Breast epithelium (tissue), 3 donors: ENCODE data around the gene PPP1R27.

Experiments used
- POLR2A ChIP-seq: fragments of 450-650 bp; IDR thresholded peaks from one replicate; pipeline ENCODE4 v1.6.1; 2016; ENCODE audit warnings: antibody characterized with exemption, mild to moderate bottlenecking, moderate library complexity
- TF ChIP-seq, protein P1 (sequence below), 3 donors: fragments of 450-650 bp; IDR thresholded peaks; one replicate each; pipeline ENCODE4 v1.5.1; 2016 to 2017; ENCODE audit warnings: antibody characterized with exemption in 3 of 3, mild to moderate bottlenecking in 3 of 3, moderate library complexity in 3 of 3

- TF ChIP-seq, protein P1, sequence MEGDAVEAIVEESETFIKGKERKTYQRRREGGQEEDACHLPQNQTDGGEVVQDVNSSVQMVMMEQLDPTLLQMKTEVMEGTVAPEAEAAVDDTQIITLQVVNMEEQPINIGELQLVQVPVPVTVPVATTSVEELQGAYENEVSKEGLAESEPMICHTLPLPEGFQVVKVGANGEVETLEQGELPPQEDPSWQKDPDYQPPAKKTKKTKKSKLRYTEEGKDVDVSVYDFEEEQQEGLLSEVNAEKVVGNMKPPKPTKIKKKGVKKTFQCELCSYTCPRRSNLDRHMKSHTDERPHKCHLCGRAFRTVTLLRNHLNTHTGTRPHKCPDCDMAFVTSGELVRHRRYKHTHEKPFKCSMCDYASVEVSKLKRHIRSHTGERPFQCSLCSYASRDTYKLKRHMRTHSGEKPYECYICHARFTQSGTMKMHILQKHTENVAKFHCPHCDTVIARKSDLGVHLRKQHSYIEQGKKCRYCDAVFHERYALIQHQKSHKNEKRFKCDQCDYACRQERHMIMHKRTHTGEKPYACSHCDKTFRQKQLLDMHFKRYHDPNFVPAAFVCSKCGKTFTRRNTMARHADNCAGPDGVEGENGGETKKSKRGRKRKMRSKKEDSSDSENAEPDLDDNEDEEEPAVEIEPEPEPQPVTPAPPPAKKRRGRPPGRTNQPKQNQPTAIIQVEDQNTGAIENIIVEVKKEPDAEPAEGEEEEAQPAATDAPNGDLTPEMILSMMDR (IDR thresholded peaks at IDR 0.05), result peak in 1 of 3 donors; percentile 52
- TF ChIP-seq POLR2A, result no peak
Observed at GRCh38 chr17:81854974-81855774, 20.3 kb upstream of the PPP1R27 start.
